GM18498 (cell line): Measurements from ENCODE around the gene FARS2.
A peak's percentile ranks its signal among the peaks of the same experiment; 100 is the strongest.

Source experiments
- ATAC-seq: cut with Tn5 transposase; IDR thresholded peaks from one replicate; pipeline ENCODE4 v1.9.1; 2021; ENCODE audit warnings: mild to moderate bottlenecking, moderate library complexity; ENCODE audit not compliant: unreplicated experiment

Gene FARS2

GRCh38 chr6:5606546-5606945, 345.2 kb downstream of the FARS2 start:
- no peak for ATAC-seq

DNA sequence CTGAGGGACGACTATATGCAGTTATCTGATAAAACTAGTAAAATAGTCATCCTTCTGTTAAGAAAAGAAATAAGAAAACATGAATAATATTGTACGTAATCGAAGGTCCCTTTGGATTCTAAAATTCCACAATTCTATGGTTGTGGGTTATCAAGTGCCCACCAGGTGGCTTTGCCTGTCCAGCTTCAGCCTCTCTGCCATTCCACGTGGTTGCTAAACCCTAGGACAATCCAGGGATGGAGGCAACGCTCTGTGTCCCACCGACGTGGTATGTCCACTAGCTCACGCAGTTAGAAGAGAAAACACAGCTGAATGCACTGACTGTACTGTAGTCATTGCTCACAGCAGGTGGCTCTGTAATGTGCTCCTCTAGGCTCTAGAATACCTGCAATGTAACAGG, 349.3 kb downstream of the FARS2 start:
- ATAC-seq, result no peak

DNA sequence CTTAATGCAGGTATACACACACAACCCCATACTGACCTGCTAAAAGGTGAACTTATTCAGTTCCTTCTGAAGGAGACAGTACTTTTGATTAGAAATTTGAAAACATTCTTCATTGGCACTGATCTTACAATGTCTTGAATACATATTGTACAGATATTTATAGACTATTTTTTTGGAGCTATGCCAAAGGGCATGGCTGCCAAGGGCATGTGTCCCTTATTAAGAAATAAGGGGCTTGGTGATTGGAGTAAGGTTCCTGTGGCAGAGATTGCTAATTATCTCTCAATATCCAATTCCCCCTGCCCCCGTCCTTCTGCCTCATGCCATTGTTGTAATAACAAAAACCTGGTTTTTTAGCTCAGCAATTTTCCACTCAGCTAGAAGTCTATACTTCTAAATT, 355.9 kb downstream of the FARS2 start:
- ATAC-seq, result no peak

GRCh38 chr6:5619249-5619648, 357.9 kb downstream of the FARS2 start:
- peak; percentile 79 for ATAC-seq

- ATAC-seq, result no peak
Measured at GRCh38 chr6:5622276-5623005, 361.1 kb downstream of the FARS2 start.

GRCh38 chr6:5623769-5624168, 362.5 kb downstream of the FARS2 start:
- ATAC-seq, result no peak

DNA sequence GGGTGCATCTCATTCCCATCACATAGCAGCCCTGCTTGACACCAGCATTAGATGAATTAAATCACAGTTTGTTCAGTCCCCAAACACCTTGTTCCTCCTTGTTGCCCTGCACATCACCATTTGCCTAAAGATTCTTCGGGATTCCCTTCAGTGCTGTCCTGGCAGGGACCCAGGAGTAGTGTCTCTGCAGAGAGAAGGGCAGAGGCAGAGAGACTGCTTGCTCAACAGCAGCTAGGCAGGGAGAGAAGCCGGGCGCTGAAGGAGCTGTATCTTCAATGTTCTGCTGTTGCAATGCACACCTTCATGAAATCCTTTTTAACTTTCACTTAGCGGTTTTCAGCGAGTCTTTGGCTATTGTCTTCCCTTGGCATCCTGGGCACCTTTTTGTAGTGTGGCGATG, 362.9 kb downstream of the FARS2 start:
- no peak for ATAC-seq

DNA sequence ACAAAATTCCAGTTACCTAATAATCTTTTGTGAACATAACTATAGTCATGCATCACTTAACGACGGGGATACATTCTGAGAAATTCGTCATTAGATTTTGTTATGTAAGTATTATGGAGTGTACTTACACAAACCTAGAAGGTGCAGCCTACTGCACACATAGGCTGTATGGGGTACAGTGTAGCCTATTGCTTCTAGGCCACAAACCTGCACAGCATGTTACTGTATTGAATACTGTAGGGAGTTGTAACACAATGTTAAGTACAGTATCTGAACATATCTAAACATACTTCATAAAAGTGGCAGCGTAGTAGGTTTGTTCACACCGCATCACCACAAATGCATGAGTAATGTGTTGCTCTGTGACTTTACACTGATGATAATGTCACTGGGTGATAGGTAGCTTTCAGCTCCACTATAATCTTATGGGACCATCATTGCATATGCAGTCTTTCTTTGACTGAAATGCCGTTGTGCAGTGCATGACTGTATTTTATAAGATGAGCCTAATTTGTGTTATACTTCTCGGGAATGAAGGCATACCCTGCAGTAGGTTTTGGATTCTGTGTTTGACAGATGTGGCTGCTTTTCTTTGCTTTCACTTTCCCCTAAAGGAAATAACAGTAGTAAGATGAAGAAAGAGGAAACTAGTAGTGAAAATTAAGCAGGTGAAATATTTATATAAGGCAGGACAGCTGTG, 365.6 kb downstream of the FARS2 start:
- peak; percentile 84 for ATAC-seq

- ATAC-seq, result no peak
Measured at GRCh38 chr6:5630636-5631035, 369.3 kb downstream of the FARS2 start.

DNA sequence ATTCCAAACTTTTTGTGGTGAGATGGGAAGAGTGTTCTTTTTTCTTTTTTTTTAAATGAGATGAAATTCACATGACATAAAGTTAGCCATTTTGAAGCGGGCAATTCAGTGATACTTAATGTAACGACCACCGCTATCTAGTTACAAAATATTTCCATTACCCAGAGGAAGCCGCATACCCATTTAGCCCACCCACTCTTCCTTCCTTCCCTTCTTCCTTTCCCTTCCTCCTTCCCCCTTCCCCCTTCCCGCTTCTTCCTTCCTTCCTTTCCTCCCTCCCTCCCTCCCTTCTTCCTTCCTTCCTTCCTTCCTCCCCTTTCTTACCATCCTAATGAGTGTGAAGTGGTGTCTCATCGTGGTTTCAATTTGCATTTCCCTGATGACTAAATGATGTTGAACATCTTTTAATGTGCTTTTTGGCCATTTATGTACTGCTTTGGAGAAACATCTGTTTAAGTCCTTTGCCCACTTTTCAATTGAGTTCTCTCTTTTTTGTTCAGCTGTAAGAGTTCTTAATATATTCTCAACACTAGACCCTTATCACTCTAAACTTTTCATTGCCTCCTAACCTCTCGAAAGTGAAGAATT, 371.1 kb downstream of the FARS2 start:
- no peak for ATAC-seq

- ATAC-seq, result no peak
Measured at GRCh38 chr6:5634525-5634924, 373.2 kb downstream of the FARS2 start.

GRCh38 chr6:5636210-5637030, 375.1 kb downstream of the FARS2 start:
- ATAC-seq, result no peak

DNA sequence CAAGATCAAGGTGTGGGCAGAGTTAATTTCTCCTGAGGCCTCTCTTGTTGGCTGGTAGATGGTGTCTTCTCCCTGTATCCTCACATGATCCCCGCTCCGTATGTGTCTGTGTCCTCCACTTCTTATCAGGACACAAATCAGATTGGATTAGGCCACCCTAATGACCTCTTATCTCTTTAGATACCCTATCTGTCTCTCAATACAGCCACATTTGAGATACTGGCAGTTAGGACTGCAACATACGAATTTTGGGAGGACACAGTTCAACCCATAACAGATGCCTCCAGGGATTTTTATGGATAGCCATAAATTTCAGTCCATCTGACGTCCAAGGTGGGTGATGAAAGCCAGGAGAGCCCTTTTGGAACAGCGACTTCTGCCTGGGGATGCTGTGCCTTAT, 376.4 kb downstream of the FARS2 start:
- ATAC-seq, result no peak

DNA sequence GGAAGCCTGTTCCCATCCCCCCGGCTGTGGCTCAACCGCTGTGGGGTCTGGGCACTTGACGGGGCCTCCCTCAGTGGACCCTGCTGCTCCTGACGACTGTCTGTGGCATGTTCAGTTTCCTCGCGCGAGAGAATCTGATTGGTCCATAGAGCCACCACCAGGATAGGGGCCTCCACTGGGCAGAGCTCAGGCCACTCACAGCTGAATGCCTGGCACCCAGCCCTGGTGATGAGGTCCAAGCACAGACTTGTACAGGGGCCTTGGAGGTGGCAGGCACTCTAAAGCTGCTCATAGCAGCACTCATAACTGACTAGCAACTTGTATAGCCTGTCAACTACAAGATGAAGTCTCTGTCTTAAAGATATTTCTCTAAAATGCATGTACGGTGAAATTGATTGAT, 377.4 kb downstream of the FARS2 start:
- no peak for ATAC-seq

GRCh38 chr6:5639193-5639592, 377.9 kb downstream of the FARS2 start:
- ATAC-seq, result no peak

GRCh38 chr6:5640614-5641013, 379.3 kb downstream of the FARS2 start:
- ATAC-seq, result no peak

GRCh38 chr6:5644523-5645185, 383.3 kb downstream of the FARS2 start:
- ATAC-seq, result no peak

DNA sequence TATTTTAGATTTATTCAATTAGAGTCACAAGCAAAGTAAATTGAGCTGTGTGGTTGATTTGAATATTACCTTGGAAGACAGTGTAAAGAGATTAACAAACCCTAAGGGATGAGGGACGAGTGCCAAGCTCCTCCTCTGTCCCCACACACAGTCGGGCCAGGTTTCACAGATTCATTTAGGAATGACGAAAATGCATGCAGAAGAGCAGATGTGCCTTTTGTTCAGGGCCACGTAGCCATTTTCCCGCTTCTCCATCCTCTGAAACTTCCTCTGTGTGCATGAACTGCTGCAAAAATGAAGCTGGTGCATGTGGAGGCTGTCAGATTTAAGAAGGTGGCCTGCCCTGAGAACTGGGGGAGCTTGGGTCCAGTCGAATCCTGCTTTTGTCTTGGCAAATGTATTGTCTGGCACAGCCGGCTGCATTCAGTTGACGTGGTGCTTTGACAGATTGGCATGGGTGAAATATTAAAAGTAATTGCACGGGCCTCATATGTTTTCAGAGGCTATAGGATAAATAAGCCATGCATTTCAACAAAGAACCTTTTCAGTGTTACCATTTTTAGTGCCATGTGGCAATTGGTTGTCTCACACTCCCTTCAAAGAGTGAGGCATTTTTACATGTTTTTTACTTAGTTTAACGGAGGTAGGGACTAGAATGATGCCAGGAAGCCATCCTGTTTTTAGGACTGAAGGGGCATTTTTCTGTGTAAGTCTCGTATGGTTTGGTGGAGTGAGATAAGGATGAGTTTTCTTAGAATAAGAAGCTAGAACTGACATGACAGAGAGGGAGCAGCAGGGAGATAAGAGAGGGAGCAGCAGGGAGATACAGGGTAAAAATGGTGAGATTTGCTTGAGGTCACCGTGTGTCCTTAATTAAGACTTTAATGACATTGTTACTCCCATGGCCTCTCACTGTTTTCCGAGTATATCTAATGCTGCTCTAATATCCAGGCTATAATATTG, 384.3 kb downstream of the FARS2 start:
- no peak for ATAC-seq

- ATAC-seq, result no peak
Measured at GRCh38 chr6:5652406-5653137, 391.3 kb downstream of the FARS2 start.
